HEK293 (cell line): ENCODE data around the gene HINT1.

Experiments used
- MYNN ChIP-seq: fragments of 450-650 bp; formaldehyde crosslinking; IDR thresholded peaks from 2 replicates; pipeline ENCODE4 v1.5.1; 2016; ENCODE audit warnings: missing biosample characterization, missing genetic modification characterization, borderline replicate concordance
- SP3 ChIP-seq: fragments of 450-650 bp; formaldehyde crosslinking; IDR thresholded peaks from 2 replicates; pipeline ENCODE4 v1.5.1; 2016; ENCODE audit warnings: missing biosample characterization, missing genetic modification characterization
- YY2 ChIP-seq: fragments of 450-650 bp; formaldehyde crosslinking; IDR thresholded peaks from 2 replicates; pipeline ENCODE4 v1.5.1; 2016; ENCODE audit warnings: missing biosample characterization, missing genetic modification characterization
- ZNF2 ChIP-seq: fragments of 450-650 bp; formaldehyde crosslinking; IDR thresholded peaks from 2 replicates; pipeline ENCODE4 v1.5.1; 2016; ENCODE audit warnings: missing biosample characterization, missing genetic modification characterization
- ZSCAN23 ChIP-seq: fragments of 450-650 bp; formaldehyde crosslinking; IDR thresholded peaks from 2 replicates; pipeline ENCODE4 v1.5.1; 2016; ENCODE audit warnings: missing biosample characterization, missing genetic modification characterization
- TF ChIP-seq, protein P1 (sequence below): fragments of 450-650 bp; formaldehyde crosslinking; IDR thresholded peaks from 2 replicates; pipeline ENCODE4 v1.5.1; 2016; ENCODE audit warnings: missing biosample characterization, missing genetic modification characterization
- TF ChIP-seq, protein P2 (sequence below): fragments of 450-650 bp; formaldehyde crosslinking; IDR thresholded peaks from 2 replicates; pipeline ENCODE4 v1.5.1; 2016; ENCODE audit warnings: missing biosample characterization, missing genetic modification characterization

DNA sequence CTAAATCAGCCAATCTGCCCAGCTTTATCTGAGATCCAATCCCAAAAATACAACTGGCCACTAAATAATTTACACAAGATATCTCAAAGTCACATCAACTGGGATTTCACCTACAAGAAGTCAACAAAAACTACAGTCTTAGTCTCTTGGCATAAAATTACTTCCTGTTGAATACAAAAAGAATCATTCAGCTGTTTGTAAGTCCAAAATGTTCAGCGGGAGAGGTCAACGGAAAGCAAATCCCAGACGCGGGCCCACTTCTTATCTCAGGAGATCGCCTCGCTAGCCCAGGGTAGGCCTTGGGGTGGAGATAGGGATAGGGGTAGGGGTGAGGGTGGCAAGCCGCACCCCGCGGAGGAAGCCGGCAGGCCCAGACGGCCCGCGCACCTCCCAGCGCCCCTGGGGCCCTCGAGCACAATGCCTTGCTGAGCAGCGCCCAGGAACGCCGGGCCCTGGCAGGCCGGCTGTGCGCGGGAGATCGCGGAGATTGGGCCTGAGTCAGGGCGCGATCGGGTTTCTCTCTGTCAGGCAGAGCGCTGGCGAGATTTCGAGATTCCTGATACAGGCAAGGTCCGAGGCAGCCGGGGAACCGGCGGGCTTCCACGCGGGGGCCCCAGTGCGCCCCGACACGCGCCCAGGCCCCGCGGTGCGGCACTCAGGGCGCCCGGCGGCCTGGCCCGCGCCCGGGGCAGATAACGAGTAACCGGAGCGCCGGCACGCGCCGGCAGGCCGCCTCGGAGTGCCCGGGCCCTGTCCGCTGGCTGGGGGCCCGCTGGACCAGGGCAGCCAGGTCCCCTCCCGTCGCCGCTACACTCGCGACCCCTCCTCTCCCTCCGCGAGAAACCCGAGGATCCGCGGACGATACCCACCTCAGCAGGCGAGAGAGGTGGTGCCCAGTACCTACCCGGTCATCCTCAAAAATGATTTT lies 601 bp downstream of the HINT1 start:
- TF ChIP-seq, protein P1, sequence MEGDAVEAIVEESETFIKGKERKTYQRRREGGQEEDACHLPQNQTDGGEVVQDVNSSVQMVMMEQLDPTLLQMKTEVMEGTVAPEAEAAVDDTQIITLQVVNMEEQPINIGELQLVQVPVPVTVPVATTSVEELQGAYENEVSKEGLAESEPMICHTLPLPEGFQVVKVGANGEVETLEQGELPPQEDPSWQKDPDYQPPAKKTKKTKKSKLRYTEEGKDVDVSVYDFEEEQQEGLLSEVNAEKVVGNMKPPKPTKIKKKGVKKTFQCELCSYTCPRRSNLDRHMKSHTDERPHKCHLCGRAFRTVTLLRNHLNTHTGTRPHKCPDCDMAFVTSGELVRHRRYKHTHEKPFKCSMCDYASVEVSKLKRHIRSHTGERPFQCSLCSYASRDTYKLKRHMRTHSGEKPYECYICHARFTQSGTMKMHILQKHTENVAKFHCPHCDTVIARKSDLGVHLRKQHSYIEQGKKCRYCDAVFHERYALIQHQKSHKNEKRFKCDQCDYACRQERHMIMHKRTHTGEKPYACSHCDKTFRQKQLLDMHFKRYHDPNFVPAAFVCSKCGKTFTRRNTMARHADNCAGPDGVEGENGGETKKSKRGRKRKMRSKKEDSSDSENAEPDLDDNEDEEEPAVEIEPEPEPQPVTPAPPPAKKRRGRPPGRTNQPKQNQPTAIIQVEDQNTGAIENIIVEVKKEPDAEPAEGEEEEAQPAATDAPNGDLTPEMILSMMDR, result peak; percentile 33
- TF ChIP-seq ZNF2, result no peak
- no peak for TF ChIP-seq MYNN
- TF ChIP-seq, protein P2, sequence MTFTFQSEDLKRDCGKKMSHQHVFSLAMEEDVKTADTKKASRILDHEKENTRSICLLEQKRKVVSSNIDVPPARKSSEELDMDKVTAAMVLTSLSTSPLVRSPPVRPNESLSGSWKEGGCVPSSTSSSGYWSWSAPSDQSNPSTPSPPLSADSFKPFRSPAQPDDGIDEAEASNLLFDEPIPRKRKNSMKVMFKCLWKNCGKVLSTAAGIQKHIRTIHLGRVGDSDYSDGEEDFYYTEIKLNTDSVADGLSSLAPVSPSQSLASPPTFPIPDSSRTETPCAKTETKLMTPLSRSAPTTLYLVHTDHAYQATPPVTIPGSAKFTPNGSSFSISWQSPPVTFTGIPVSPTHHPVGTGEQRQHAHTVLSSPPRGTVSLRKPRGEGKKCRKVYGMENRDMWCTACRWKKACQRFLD (tag by site-specific recombination), result no peak
- TF ChIP-seq YY2, result no peak
- TF ChIP-seq ZSCAN23 (tag by site-specific recombination), result no peak
- TF ChIP-seq SP3 (tag by site-specific recombination), result no peak
